ENCODE measurements around the gene ROCK1.

GRCh38 chr18:21105936-21106335, 5.7 kb downstream of the ROCK1 start:
- TF ChIP-seq CTCF (IDR thresholded peaks at IDR 0.05) (no peak), EZH2phosphoT487 (IDR thresholded peaks at IDR 0.05) (no peak), EZH2 (IDR thresholded peaks at IDR 0.05) (no peak)
